Endodermal cell (in vitro differentiated cells): ENCODE measurements around the gene RSBN1. TPM values are rescaled to one million over a fixed set of nuclear protein-coding genes. Genes with fewer than 3 reads are reported as not detected.
"Not testable (repeated sequence)": the region's sequence is repeated elsewhere in the genome, so short reads cannot be mapped to it uniquely, and the experiment has no call there.

Experiments
- DNase-seq: peaks from one replicate; pipeline ENCODE4 v3.0.0-alpha.2; 2017
- H3K27ac ChIP-seq: 2 replicates; pipeline ENCODE4 v1.5.1; 2013; ENCODE audit warnings: mild to moderate bottlenecking, low read depth, low read length, moderate library complexity
- H3K27me3 ChIP-seq: 2 replicates; pipeline ENCODE4 v1.6.1; 2013; ENCODE audit warnings: mild to moderate bottlenecking, low read length, moderate library complexity; ENCODE audit not compliant: insufficient read depth, control insufficient read depth, poor library complexity, severe bottlenecking
- H3K36me3 ChIP-seq: 2 replicates; pipeline ENCODE4 v1.7.0; 2013; ENCODE audit warnings: mild to moderate bottlenecking, low read length, moderate library complexity; ENCODE audit not compliant: control insufficient read depth, insufficient read depth
- H3K4me1 ChIP-seq: one replicate; pipeline ENCODE4 v1.7.0; 2013; ENCODE audit warnings: low read length; ENCODE audit not compliant: control insufficient read depth, insufficient read depth
- H3K4me3 ChIP-seq: 2 replicates; pipeline ENCODE4 v1.5.1; 2013; ENCODE audit warnings: mild to moderate bottlenecking, low read length, moderate library complexity
- H3K9ac ChIP-seq: 2 replicates; pipeline ENCODE4 v1.6.1; 2013; ENCODE audit warnings: mild to moderate bottlenecking, low read length, moderate library complexity; ENCODE audit not compliant: poor library complexity, severe bottlenecking; ENCODE audit errors: extremely low read depth
- H3K9me3 ChIP-seq: 2 replicates; pipeline ENCODE4 v1.6.1; 2013; ENCODE audit warnings: mild to moderate bottlenecking, low read length, moderate library complexity; ENCODE audit not compliant: control insufficient read depth
- H3K27ac Mint-ChIP-seq: 2 replicates; pipeline ENCODE4 v1.8.0; 2020; ENCODE audit warnings: mixed read lengths
- H3K27me3 Mint-ChIP-seq: 2 replicates; pipeline ENCODE4 v1.8.0; 2021; ENCODE audit warnings: mild to moderate bottlenecking, mixed read lengths; ENCODE audit not compliant: insufficient read depth
- H3K36me3 Mint-ChIP-seq: 2 replicates; pipeline ENCODE4 v1.8.0; 2020; ENCODE audit warnings: low read depth, mixed read lengths
- H3K4me1 Mint-ChIP-seq: 2 replicates; pipeline ENCODE4 v1.8.0; 2020; ENCODE audit warnings: mixed read lengths
- H3K4me3 Mint-ChIP-seq: 2 replicates; pipeline ENCODE4 v1.8.0; 2020; ENCODE audit warnings: mild to moderate bottlenecking, moderate library complexity, mixed read lengths
- H3K9me3 Mint-ChIP-seq: 2 replicates; pipeline ENCODE4 v1.8.0; 2020; ENCODE audit warnings: mild to moderate bottlenecking, mixed read lengths
- WGBS, 2 experiments: methylation state at CpG; one replicate each; pipeline versions ENCODE4 v1.1.5 to v1.1.7; 2013; ENCODE audit warnings: missing lambda C conversion rate in 2 of 2, mixed read lengths in 1 of 2; ENCODE audit not compliant: insufficient coverage in 1 of 2, insufficient read length in 1 of 2; 5-methylcytosine and 5-hydroxymethylcytosine counted together
- total RNA-seq, 2 donors: library from RNA; stranded (reverse); fragmentation: NEBNext Ultra II Directional in 1 of 2; extraction: Animal tissue kit (Norgen Biotek cat#: 25700) in 1 of 2; gene quantifications; 2 replicates in 1 of 2; 3 replicates in 1 of 2; pipeline ENCODE4 v1.2.1, GENCODE V29; 2021
- TF ChIP-seq, protein P1 (sequence below): fragments of 200-600 bp; sonication (generic); conservative IDR thresholded peaks from 2 replicates; pipeline ENCODE4 v1.5.0; 2021; ENCODE audit warnings: antibody characterized with exemption, mild to moderate bottlenecking

The RSBN1 gene
- total RNA-seq, 2 donors from 2014 or later, result 13.7 to 17.5 TPM

DNA sequence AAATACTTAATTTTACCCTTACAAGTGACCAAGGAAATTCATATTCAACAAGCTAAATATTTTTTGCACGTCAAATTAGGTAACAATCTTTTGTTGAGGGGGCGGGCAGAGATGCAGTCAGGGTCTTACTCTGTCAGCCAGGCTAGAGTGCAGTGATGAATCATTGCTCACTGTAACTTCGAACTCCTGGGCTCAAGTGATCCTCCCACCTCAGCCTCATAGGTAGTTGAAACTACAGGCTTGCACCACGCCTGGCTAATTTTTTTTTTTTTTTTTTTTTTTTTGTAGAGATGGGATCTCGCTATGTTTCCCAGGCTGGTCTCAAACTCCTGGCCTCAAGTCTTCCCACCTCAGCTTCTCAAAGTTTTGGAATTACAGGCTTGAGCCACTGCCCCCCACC, 79.5 kb downstream of the RSBN1 start:
- TF ChIP-seq, protein P1, sequence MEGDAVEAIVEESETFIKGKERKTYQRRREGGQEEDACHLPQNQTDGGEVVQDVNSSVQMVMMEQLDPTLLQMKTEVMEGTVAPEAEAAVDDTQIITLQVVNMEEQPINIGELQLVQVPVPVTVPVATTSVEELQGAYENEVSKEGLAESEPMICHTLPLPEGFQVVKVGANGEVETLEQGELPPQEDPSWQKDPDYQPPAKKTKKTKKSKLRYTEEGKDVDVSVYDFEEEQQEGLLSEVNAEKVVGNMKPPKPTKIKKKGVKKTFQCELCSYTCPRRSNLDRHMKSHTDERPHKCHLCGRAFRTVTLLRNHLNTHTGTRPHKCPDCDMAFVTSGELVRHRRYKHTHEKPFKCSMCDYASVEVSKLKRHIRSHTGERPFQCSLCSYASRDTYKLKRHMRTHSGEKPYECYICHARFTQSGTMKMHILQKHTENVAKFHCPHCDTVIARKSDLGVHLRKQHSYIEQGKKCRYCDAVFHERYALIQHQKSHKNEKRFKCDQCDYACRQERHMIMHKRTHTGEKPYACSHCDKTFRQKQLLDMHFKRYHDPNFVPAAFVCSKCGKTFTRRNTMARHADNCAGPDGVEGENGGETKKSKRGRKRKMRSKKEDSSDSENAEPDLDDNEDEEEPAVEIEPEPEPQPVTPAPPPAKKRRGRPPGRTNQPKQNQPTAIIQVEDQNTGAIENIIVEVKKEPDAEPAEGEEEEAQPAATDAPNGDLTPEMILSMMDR, result no peak
- WGBS, 2 experiments, result 90 to 93% methylated on average over 3 to 5 of the region's 5 CpGs
- Mint-ChIP-seq H3K27ac (no peak overlapping the region), H3K4me3 (no peak overlapping the region), H3K9me3 (no peaks in the 10 kb centered on the region), H3K27me3 (no peaks in the 10 kb centered on the region), H3K36me3 (peaks cover 63% of the 10 kb centered on the region), H3K4me1 (no peaks in the 10 kb centered on the region)
- Histone ChIP-seq H3K27me3 (no peaks in the 10 kb centered on the region), H3K4me3 (no peak overlapping the region), H3K27ac (no peak overlapping the region), H3K9me3 (no peaks in the 10 kb centered on the region), H3K36me3 (peaks cover 61% of the 10 kb centered on the region), H3K4me1 (no peaks in the 10 kb centered on the region), H3K9ac (no peak overlapping the region)
- DNase-seq, result no peak

DNA sequence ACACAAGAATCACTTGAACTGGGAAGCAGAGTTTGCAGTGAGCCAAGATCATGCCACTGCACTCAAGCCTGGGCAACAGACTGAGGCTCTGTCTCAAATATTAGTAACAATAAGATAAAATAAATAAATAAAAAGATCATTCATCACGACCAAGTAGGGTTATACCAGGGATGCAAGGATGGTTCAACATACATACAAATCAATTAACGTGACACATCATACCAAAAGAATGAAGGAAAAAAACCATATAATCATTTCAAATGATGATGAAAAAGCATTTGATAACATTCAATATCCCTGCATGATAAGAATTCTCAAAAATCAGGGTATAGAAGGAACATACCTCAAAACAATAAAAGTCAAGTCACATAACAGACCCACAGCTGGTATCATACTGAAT, 91.3 kb downstream of the RSBN1 start:
- peaks cover 85% of the 10 kb centered on the region for H3K36me3 Mint-ChIP-seq
- Histone ChIP-seq H3K4me3 (no peak overlapping the region), H3K9me3 (peaks cover 62% of the 10 kb centered on the region), H3K36me3 (peaks cover 91% of the 10 kb centered on the region), H3K9ac (no peak overlapping the region), H3K4me1 (no peaks in the 10 kb centered on the region), H3K27ac (no peak overlapping the region), H3K27me3 (no peaks in the 10 kb centered on the region)
- DNase-seq, result no peak
- H3K4me3 Mint-ChIP-seq, result no peak overlapping the region
- TF ChIP-seq, protein P1, result no peak
- H3K27me3 Mint-ChIP-seq, result no peaks in the 10 kb centered on the region
- H3K27ac Mint-ChIP-seq, result no peak overlapping the region
- H3K4me1 Mint-ChIP-seq, result no peaks in the 10 kb centered on the region
- WGBS, 2 experiments, result 100% methylated on average over 2 of the region's 2 CpGs; no CpG with 5 or more reads in 1 of the 2 experiments
- peaks cover 66% of the 10 kb centered on the region for H3K9me3 Mint-ChIP-seq

GRCh38 chr1:113718621-113719020, 93.7 kb downstream of the RSBN1 start:
- peak overlapping the region; percentile 35 for H3K4me3 ChIP-seq

DNA sequence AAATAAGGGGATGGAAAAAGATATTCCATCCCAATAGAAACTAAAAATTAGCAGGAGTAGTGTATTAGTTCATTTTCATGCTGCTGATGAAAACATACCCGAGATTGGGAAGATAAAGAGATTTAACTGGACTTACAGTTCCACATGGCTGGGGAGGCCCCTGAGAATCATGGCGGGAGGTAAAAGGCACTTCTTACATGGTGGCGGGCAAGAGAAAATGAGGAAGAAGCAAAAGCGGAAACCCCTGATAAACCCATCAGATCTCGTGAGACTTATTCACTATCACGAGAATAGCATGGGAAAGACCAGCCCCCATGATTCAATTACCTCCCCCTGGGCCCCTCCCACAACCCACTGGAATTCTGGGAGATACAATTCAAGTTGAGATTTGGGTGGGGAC, 94.8 kb downstream of the RSBN1 start:
- Mint-ChIP-seq H3K9me3 (peaks cover 59% of the 10 kb centered on the region), H3K36me3 (peaks cover 81% of the 10 kb centered on the region)
- H3K27me3 Mint-ChIP-seq, H3K4me3 Mint-ChIP-seq, H3K4me1 Mint-ChIP-seq, H3K27ac Mint-ChIP-seq, H3K27ac ChIP-seq, H3K9ac ChIP-seq, DNase-seq, H3K27me3 ChIP-seq, H3K4me1 ChIP-seq: not testable (repeated sequence)
- Histone ChIP-seq H3K4me3 (peak overlapping the region; percentile 16), H3K9me3 (peaks cover 67% of the 10 kb centered on the region), H3K36me3 (peaks cover 81% of the 10 kb centered on the region)
- 89 to 100% methylated on average over 1 to 6 of the region's 6 CpGs for WGBS, 2 experiments

More at GRCh38 chr1:113718621-113719020, 93.7 kb downstream of the RSBN1 start:
- H3K9me3 ChIP-seq, result peaks cover 67% of the 10 kb centered on the region
- H3K4me1 Mint-ChIP-seq, H3K27me3 ChIP-seq, H3K27ac Mint-ChIP-seq, H3K4me1 ChIP-seq, DNase-seq, H3K27me3 Mint-ChIP-seq, H3K9ac ChIP-seq, H3K27ac ChIP-seq, H3K4me3 Mint-ChIP-seq: not testable (repeated sequence)
- WGBS, 2 experiments, result 95 to 97% methylated on average over 3 to 5 of the region's 5 CpGs
- peaks cover 83% of the 10 kb centered on the region for H3K36me3 Mint-ChIP-seq
- H3K36me3 ChIP-seq, result peaks cover 81% of the 10 kb centered on the region
- H3K9me3 Mint-ChIP-seq, result peaks cover 65% of the 10 kb centered on the region
